ENCODE measurements around the gene RERE.

GRCh38 chr1:8625981-8626898, 191.2 kb downstream of the RERE start:
- TF ChIP-seq CTCF (IDR thresholded peaks at IDR 0.05; ENCODE audit: extremely low read depth in 1 of 2, insufficient read depth in 1 of 2, low read depth in 1 of 2, low read length in 2 of 2), result no peak
- TF ChIP-seq POLR2A (IDR thresholded peaks at IDR 0.05; ENCODE audit: low read depth, low read length), result no peak
- no peak for TF ChIP-seq POLR2AphosphoS5 (IDR thresholded peaks at IDR 0.05; ENCODE audit: insufficient read depth, low read depth, low read length)
- no peak for TF ChIP-seq MAX (IDR thresholded peaks at IDR 0.05; ENCODE audit: insufficient read depth, insufficient read length)
- TF ChIP-seq FOS (IDR thresholded peaks at IDR 0.05; ENCODE audit: borderline replicate concordance, insufficient read depth, low read length), result no peak
